PC-9 (cell line): ENCODE measurements around the gene CAGE1. TPM values are rescaled to one million over a fixed set of nuclear protein-coding genes. Genes with fewer than 3 reads are reported as not detected.

Experiments
- BruUV-seq: library from RNA; stranded (reverse); fragments of 400-500 nt; replicated peaks from 2 replicates; lab custom pipeline; 2021; lab: Mats Ljungman, UMichigan
- CTCF ChIA-PET: fragments of 300-600 bp; sonication (Branson Sonifier 250); formaldehyde crosslinking; loops from one replicate; lab custom pipeline; 2022; ENCODE audit warnings: antibody characterized with exemption; lab: Charles Lee
- POLR2A ChIA-PET: fragments of 300-600 bp; sonication (Branson Sonifier 250); formaldehyde crosslinking; loops from one replicate; lab custom pipeline; 2022; ENCODE audit warnings: antibody characterized with exemption; ENCODE audit not compliant: unreplicated experiment; lab: Charles Lee
- DNase-seq, 2 experiments: peaks; one replicate each; pipeline versions ENCODE4 v3.0.0 to v3.0.0-alpha.2; 2015 to 2022; ENCODE audit warnings: mixed read lengths in 1 of 2
- H2AFZ ChIP-seq: fragments of 200-600 bp; sonication (generic); 2 replicates; pipeline ENCODE4 v1.8.1; 2017; ENCODE audit warnings: antibody characterized with exemption
- H3F3A ChIP-seq: fragments of 200-600 bp; sonication (generic); 2 replicates; pipeline ENCODE4 v1.8.1; 2017; ENCODE audit warnings: antibody characterized with exemption, mild to moderate bottlenecking, low read depth; ENCODE audit not compliant: insufficient read depth
- H3K27ac ChIP-seq: fragments of 200-600 bp; sonication (generic); 2 replicates; pipeline ENCODE4 v1.6.1; 2016; ENCODE audit warnings: mixed run types
- H3K27me3 ChIP-seq: fragments of 200-600 bp; sonication (generic); 2 replicates; pipeline ENCODE4 v1.6.1; 2016; ENCODE audit warnings: low read depth, mixed run types; ENCODE audit not compliant: insufficient read depth
- H3K36me3 ChIP-seq: fragments of 200-600 bp; sonication (generic); 2 replicates; pipeline ENCODE4 v1.6.1; 2016; ENCODE audit warnings: low read depth, mixed run types
- H3K4me1 ChIP-seq: fragments of 200-600 bp; sonication (generic); replicated peaks from 2 replicates; pipeline ENCODE4 v1.6.1; 2016; ENCODE audit warnings: mixed run types; ENCODE audit not compliant: insufficient read depth
- H3K4me2 ChIP-seq: fragments of 200-600 bp; sonication (generic); 2 replicates; pipeline ENCODE4 v1.6.1; 2017; ENCODE audit warnings: mixed run types
- H3K4me3 ChIP-seq: fragments of 200-600 bp; sonication (generic); 2 replicates; pipeline ENCODE4 v1.6.1; 2016; ENCODE audit warnings: mixed run types
- H3K79me2 ChIP-seq: fragments of 200-600 bp; sonication (generic); 2 replicates; pipeline ENCODE4 v1.6.1; 2017; ENCODE audit warnings: low read depth, mixed run types
- H3K9me2 ChIP-seq: fragments of 200-600 bp; sonication (generic); 2 replicates; pipeline ENCODE4 v1.8.1; 2017; ENCODE audit warnings: mild to moderate bottlenecking; ENCODE audit not compliant: insufficient read depth
- H3K9me3 ChIP-seq: fragments of 200-600 bp; sonication (generic); 2 replicates; pipeline ENCODE4 v1.8.1; 2016; ENCODE audit warnings: low read depth; ENCODE audit not compliant: insufficient read depth
- H4K20me1 ChIP-seq: fragments of 200-600 bp; sonication (generic); 2 replicates; pipeline ENCODE4 v1.8.1; 2017; ENCODE audit not compliant: insufficient read depth
- CTCF ChIP-seq: fragments of 200-600 bp; sonication (generic); conservative IDR thresholded peaks from 2 replicates; pipeline ENCODE4 v1.6.1; 2017; ENCODE audit warnings: mixed run types, antibody characterized with exemption, mild to moderate bottlenecking, moderate library complexity
- EZH2 ChIP-seq: fragments of 200-600 bp; sonication (generic); IDR thresholded peaks from 2 replicates; pipeline ENCODE4 v1.8.0; 2017; ENCODE audit warnings: antibody characterized with exemption, low read depth
- intact Hi-C: fragments of 100-400 bp; cut with micrococcal nuclease; formaldehyde crosslinking; loops from one replicate; pipeline ENCODE4 v1.10.0; 2022; ENCODE audit not compliant: unreplicated experiment
- total RNA-seq: library from RNA; stranded (reverse); gene quantifications from 2 replicates; pipeline ENCODE4 v1.2.3, GENCODE V29; 2021

The CAGE1 gene
- total RNA-seq, 1 experiment from 2014 or later: 0.13 TPM

GRCh38 chr6:7432391-7433120, 43.0 kb upstream of the CAGE1 start:
- no peaks in the 10 kb centered on the region for H3K36me3 ChIP-seq
- TF ChIP-seq CTCF (no peak), EZH2 (no peak)
- H3F3A ChIP-seq: no peaks in the 10 kb centered on the region
- no peaks in the 10 kb centered on the region for H3K27me3 ChIP-seq
- intact Hi-C loops: no loop called here
- no peaks in the 10 kb centered on the region for H4K20me1 ChIP-seq
- no peak overlapping the region for H2AFZ ChIP-seq
- no peaks in the 10 kb centered on the region for H3K9me3 ChIP-seq
- CTCF ChIA-PET: no interaction called here
- POLR2A ChIA-PET: no interaction called here
- H3K4me3 ChIP-seq: no peak overlapping the region
- no peak overlapping the region for H3K4me2 ChIP-seq
- H3K9me2 ChIP-seq: no peaks in the 10 kb centered on the region
- no peaks in the 10 kb centered on the region for H3K4me1 ChIP-seq
- H3K79me2 ChIP-seq: no peaks in the 10 kb centered on the region
- DNase-seq: no peak
- BruUV-seq: no TSS peak
- H3K27ac ChIP-seq: no peak overlapping the region

- H3K27ac ChIP-seq: no peak overlapping the region
- H4K20me1 ChIP-seq: no peaks in the 10 kb centered on the region
- no peaks in the 10 kb centered on the region for H3K79me2 ChIP-seq
- no peaks in the 10 kb centered on the region for H3K27me3 ChIP-seq
- no peaks in the 10 kb centered on the region for H3K9me3 ChIP-seq
- no peak overlapping the region for H3K4me2 ChIP-seq
- no peak for TF ChIP-seq EZH2
- no peak for TF ChIP-seq CTCF
- POLR2A ChIA-PET: no interaction called here
- no peaks in the 10 kb centered on the region for H3K9me2 ChIP-seq
- H3K4me1 ChIP-seq: no peaks in the 10 kb centered on the region
- DNase-seq: no peak
- CTCF ChIA-PET: no interaction called here
- no peaks in the 10 kb centered on the region for H3K36me3 ChIP-seq
- no TSS peak for BruUV-seq
- intact Hi-C loops: no loop called here
- H2AFZ ChIP-seq: no peak overlapping the region
- H3F3A ChIP-seq: no peaks in the 10 kb centered on the region
- no peak overlapping the region for H3K4me3 ChIP-seq
Measured at GRCh38 chr6:7431674-7432390, 42.3 kb upstream of the CAGE1 start.

- no peaks in the 10 kb centered on the region for H3K36me3 ChIP-seq
- CTCF ChIA-PET: no interaction called here
- no TSS peak for BruUV-seq
Measured at GRCh38 chr6:7431313-7431673, 41.8 kb upstream of the CAGE1 start.

More at GRCh38 chr6:7431313-7431673, 41.8 kb upstream of the CAGE1 start:
- H3K79me2 ChIP-seq: no peaks in the 10 kb centered on the region
- H3K27me3 ChIP-seq: no peaks in the 10 kb centered on the region
- DNase-seq: no peak
- no peaks in the 10 kb centered on the region for H3K4me1 ChIP-seq
- H4K20me1 ChIP-seq: no peaks in the 10 kb centered on the region
- POLR2A ChIA-PET: no interaction called here
- H3K9me3 ChIP-seq: no peaks in the 10 kb centered on the region
- H2AFZ ChIP-seq: no peak overlapping the region
- intact Hi-C loops: no loop called here
- H3K27ac ChIP-seq: no peak overlapping the region
- H3K9me2 ChIP-seq: no peaks in the 10 kb centered on the region
- TF ChIP-seq EZH2 (no peak), CTCF (no peak)
- no peak overlapping the region for H3K4me3 ChIP-seq
- H3K4me2 ChIP-seq: no peak overlapping the region
- H3F3A ChIP-seq: no peaks in the 10 kb centered on the region
